ENCODE measurements around the gene SORCS2. TPM values are rescaled to one million over a fixed set of nuclear protein-coding genes. Genes with fewer than 3 reads are reported as not detected.

Gene SORCS2
- total RNA-seq, 4 donors from 2014 or later, result 1.1 to 2.5 (median 2.0) TPM

- no peak for DNase-seq
- intact Hi-C loops (cut with DNase I), result no loop called here
- Histone ChIP-seq H3K27me3 (peaks cover 4 to 83% (median 8%) of the 10 kb centered on the region in 4 donors), H3K4me3 (no peak overlapping the region), H3K27ac (no peak overlapping the region), H3K9me3 (no peaks in the 10 kb centered on the region), H3K36me3 (no peaks in the 10 kb centered on the region), H3K4me1 (peaks cover 12 to 22% (median 21%) of the 10 kb centered on the region in 3 donors)
- TF ChIP-seq CTCF (IDR thresholded peaks at IDR 0.05) (no peak), POLR2A (IDR thresholded peaks at IDR 0.05) (no peak)
- 71 to 76% methylated on average over 10 to 11 of the region's 12 CpGs for WGBS, 2 donors
Observed at GRCh38 chr4:7189066-7189465, 3.3 kb upstream of the SORCS2 start.

DNA sequence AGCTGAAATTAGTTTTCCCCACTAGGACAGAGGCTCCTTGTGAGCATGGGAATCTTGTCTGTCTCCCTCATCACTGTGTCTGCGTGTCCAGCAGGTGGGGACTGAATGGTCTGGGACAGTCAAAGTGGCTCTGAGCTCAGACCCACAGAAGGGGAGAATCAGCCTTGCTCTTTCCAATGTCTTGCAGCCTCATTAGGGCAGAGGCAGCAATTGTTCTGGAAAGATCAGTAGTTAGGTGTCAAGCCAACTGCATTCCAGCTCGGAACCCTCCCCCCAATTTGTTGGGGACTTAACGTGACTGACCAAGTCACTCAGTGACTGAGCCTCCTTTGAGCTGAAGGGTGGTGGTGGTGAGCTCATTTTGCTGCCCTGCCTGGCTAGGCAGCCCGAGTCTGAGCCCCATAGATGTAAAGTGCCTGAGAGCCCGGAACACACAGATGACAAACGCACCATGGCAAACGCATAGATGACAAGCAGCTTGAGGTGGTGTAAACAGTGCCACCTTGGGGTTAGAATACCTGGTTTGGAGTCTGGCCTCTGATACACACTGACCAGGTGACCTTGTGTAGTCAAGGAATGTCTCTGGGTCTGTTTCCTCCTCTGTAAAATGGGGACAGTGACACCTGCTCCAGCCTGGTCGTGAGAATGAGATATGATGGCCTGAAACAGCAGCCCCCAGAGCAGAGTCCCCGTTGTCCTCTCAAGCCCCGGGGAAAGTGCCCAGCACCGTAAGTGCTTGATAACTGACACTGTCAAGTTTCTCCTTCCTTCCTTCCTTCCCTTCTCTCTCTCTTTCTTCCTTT is 2.7 kb upstream of the SORCS2 start:
- H3K27ac ChIP-seq, result no peak overlapping the region
- H3K36me3 ChIP-seq, result no peaks in the 10 kb centered on the region
- intact Hi-C loops (cut with DNase I), result loop anchor here (5.0 kb wide), 2 partner anchors 108 to 533 kb away; no protein-coding TSS in a partner anchor
- no peak for TF ChIP-seq POLR2A (IDR thresholded peaks at IDR 0.05)
- no peak for TF ChIP-seq CTCF (IDR thresholded peaks at IDR 0.05)
- 49 to 62% methylated on average over 4 to 7 of the region's 11 CpGs for WGBS, 2 donors
- DNase-seq, result no peak
- peaks cover 12 to 27% (median 22%) of the 10 kb centered on the region in 3 donors for H3K4me1 ChIP-seq
- no peaks in the 10 kb centered on the region for H3K9me3 ChIP-seq
- H3K4me3 ChIP-seq, result no peak overlapping the region
- H3K27me3 ChIP-seq, result peaks cover 5 to 89% (median 9%) of the 10 kb centered on the region in 4 donors

GRCh38 chr4:7190278-7190594 is 2.1 kb upstream of the SORCS2 start:
- DNase-seq, result no peak
- no peak for TF ChIP-seq POLR2A (IDR thresholded peaks at IDR 0.05)
- TF ChIP-seq CTCF (IDR thresholded peaks at IDR 0.05), result no peak
- H3K4me3 ChIP-seq, result no peak overlapping the region
- 71 to 75% methylated on average over 2 of the region's 2 CpGs for WGBS, 2 donors
- no peaks in the 10 kb centered on the region for H3K9me3 ChIP-seq
- H3K27ac ChIP-seq, result no peak overlapping the region
- peaks cover 5 to 94% (median 9%) of the 10 kb centered on the region in 4 donors for H3K27me3 ChIP-seq
- intact Hi-C loops (cut with DNase I), result loop anchor here (5.0 kb wide), 2 partner anchors 107 to 532 kb away; no protein-coding TSS in a partner anchor
- no peaks in the 10 kb centered on the region for H3K36me3 ChIP-seq
- peaks cover 12 to 33% (median 22%) of the 10 kb centered on the region in 3 donors for H3K4me1 ChIP-seq

- Histone ChIP-seq H3K36me3 (no peaks in the 10 kb centered on the region), H3K4me1 (peaks cover 17 to 40% (median 22%) of the 10 kb centered on the region in 3 donors), H3K27ac (no peak overlapping the region), H3K27me3 (peaks cover 5 to 98% (median 9%) of the 10 kb centered on the region in 4 donors), H3K9me3 (no peaks in the 10 kb centered on the region), H3K4me3 (no peak overlapping the region)
- 73 to 86% methylated on average over 9 to 10 of the region's 11 CpGs for WGBS, 2 donors
- intact Hi-C loops (cut with DNase I), result loop anchor here (5.0 kb wide), 2 partner anchors 106 to 531 kb away; no protein-coding TSS in a partner anchor
- TF ChIP-seq CTCF (IDR thresholded peaks at IDR 0.05) (no peak), POLR2A (IDR thresholded peaks at IDR 0.05) (no peak)
- no peak for DNase-seq
Observed at GRCh38 chr4:7190691-7191545, 1.4 kb upstream of the SORCS2 start.

All from esophagus squamous epithelium (tissue), 5 donors.